Nephron progenitor cell (in vitro differentiated cells): Measurements from ENCODE around the gene SLC25A51.

Source experiments
- DNase-seq: peaks from one replicate; pipeline ENCODE4 v3.0.0; 2021
- H3K27ac Mint-ChIP-seq: 2 replicates; pipeline ENCODE4 v1.8.0; 2021; ENCODE audit warnings: mild to moderate bottlenecking, moderate library complexity, mixed read lengths
- H3K27me3 Mint-ChIP-seq: 2 replicates; pipeline ENCODE4 v1.8.0; 2021; ENCODE audit warnings: mild to moderate bottlenecking, low read depth, mixed read lengths; ENCODE audit not compliant: poor library complexity
- H3K36me3 Mint-ChIP-seq: 2 replicates; pipeline ENCODE4 v1.8.0; 2021; ENCODE audit warnings: low read depth, mixed read lengths
- H3K4me1 Mint-ChIP-seq: 2 replicates; pipeline ENCODE4 v1.8.0; 2021; ENCODE audit warnings: mixed read lengths
- H3K4me3 Mint-ChIP-seq: 2 replicates; pipeline ENCODE4 v1.8.0; 2021; ENCODE audit warnings: mild to moderate bottlenecking, moderate library complexity, mixed read lengths
- H3K9me3 Mint-ChIP-seq: 2 replicates; pipeline ENCODE4 v1.8.0; 2021; ENCODE audit warnings: mild to moderate bottlenecking, moderate library complexity, mixed read lengths
- TF ChIP-seq, protein P1 (sequence below): fragments of 200-600 bp; sonication (generic); IDR thresholded peaks from 2 replicates; pipeline ENCODE4 v1.5.0; 2021; ENCODE audit warnings: antibody characterized with exemption

SLC25A51 gene

GRCh38 chr9:37859043-37859442, 44.9 kb downstream of the SLC25A51 start:
- Mint-ChIP-seq H3K4me3 (no peak overlapping the region), H3K36me3 (peaks cover 40% of the 10 kb centered on the region), H3K4me1 (no peaks in the 10 kb centered on the region), H3K9me3 (no peaks in the 10 kb centered on the region), H3K27me3 (no peaks in the 10 kb centered on the region), H3K27ac (no peak overlapping the region)
- TF ChIP-seq, protein P1, sequence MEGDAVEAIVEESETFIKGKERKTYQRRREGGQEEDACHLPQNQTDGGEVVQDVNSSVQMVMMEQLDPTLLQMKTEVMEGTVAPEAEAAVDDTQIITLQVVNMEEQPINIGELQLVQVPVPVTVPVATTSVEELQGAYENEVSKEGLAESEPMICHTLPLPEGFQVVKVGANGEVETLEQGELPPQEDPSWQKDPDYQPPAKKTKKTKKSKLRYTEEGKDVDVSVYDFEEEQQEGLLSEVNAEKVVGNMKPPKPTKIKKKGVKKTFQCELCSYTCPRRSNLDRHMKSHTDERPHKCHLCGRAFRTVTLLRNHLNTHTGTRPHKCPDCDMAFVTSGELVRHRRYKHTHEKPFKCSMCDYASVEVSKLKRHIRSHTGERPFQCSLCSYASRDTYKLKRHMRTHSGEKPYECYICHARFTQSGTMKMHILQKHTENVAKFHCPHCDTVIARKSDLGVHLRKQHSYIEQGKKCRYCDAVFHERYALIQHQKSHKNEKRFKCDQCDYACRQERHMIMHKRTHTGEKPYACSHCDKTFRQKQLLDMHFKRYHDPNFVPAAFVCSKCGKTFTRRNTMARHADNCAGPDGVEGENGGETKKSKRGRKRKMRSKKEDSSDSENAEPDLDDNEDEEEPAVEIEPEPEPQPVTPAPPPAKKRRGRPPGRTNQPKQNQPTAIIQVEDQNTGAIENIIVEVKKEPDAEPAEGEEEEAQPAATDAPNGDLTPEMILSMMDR, result no peak
- DNase-seq, result no peak

DNA sequence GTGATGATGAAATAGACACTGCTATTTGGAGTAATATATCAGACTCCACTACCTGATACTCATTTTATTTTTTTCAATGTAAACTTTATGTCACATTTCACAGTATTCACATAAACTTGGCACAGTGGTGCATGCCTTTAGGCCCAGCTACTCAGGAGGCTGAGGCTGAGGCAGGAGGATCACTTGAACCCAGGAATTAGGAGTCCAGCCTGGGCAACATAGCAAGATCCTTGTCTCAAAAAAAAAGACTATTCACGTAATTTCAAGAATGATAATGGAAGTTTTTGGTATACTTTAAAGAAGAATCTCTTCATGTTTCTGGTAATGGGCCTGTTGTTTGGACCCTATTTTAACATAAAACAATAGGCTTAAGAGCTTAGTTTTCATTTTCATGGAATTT, 47.4 kb downstream of the SLC25A51 start:
- peaks cover 47% of the 10 kb centered on the region for H3K36me3 Mint-ChIP-seq
- no peak for DNase-seq
- no peak overlapping the region for H3K4me3 Mint-ChIP-seq
- H3K27me3 Mint-ChIP-seq, result no peaks in the 10 kb centered on the region
- H3K27ac Mint-ChIP-seq, result no peak overlapping the region
- TF ChIP-seq, protein P1, result no peak
- no peaks in the 10 kb centered on the region for H3K9me3 Mint-ChIP-seq
- no peaks in the 10 kb centered on the region for H3K4me1 Mint-ChIP-seq

GRCh38 chr9:37852222-37852621, 51.7 kb downstream of the SLC25A51 start:
- TF ChIP-seq, protein P1, result no peak
- no peaks in the 10 kb centered on the region for H3K4me1 Mint-ChIP-seq
- no peak overlapping the region for H3K4me3 Mint-ChIP-seq
- H3K9me3 Mint-ChIP-seq, result no peaks in the 10 kb centered on the region
- no peaks in the 10 kb centered on the region for H3K27me3 Mint-ChIP-seq
- no peak overlapping the region for H3K27ac Mint-ChIP-seq
- H3K36me3 Mint-ChIP-seq, result peaks cover 64% of the 10 kb centered on the region
- no peak for DNase-seq

DNA sequence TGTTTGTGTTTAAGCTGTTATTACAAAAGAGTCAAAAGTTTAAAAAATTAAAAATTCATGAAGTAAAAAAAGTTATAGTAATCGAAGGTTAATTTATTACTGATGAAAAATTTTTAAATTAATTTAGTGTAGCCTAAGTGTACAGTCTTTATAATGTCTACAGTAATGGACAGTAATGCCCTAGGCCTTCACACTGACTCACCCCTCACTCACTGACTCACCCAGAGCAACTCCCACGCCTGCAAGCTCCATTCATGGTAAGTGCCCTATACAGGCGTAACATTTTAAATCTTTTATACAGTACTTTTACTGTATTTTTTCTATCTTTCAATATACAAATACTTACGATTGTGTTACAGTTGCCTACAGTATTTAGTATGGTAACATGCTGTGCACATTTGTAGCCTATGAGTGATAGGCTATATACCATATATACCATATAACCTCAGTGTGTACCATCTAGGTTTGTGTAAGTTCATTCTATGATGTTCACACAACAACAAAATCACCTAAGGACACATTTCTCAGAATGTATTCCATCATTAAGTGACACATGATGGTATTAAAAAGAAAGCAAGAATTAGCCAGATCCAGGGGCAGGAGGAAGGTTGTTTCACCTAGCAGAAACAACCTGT, 63.2 kb downstream of the SLC25A51 start:
- H3K27me3 Mint-ChIP-seq, result no peaks in the 10 kb centered on the region
- DNase-seq, result no peak
- H3K4me3 Mint-ChIP-seq, result no peak overlapping the region
- no peak overlapping the region for H3K27ac Mint-ChIP-seq
- H3K36me3 Mint-ChIP-seq, result peaks cover 18% of the 10 kb centered on the region
- H3K9me3 Mint-ChIP-seq, result no peaks in the 10 kb centered on the region
- no peaks in the 10 kb centered on the region for H3K4me1 Mint-ChIP-seq
- TF ChIP-seq, protein P1, result no peak

GRCh38 chr9:37839496-37840461, 64.1 kb downstream of the SLC25A51 start:
- no peaks in the 10 kb centered on the region for H3K9me3 Mint-ChIP-seq
- no peak overlapping the region for H3K4me3 Mint-ChIP-seq
- H3K27ac Mint-ChIP-seq, result peak overlapping the region; percentile 79
- no peaks in the 10 kb centered on the region for H3K27me3 Mint-ChIP-seq
- H3K4me1 Mint-ChIP-seq, result no peaks in the 10 kb centered on the region
- TF ChIP-seq, protein P1, result no peak
- H3K36me3 Mint-ChIP-seq, result peaks cover 10% of the 10 kb centered on the region
- no peak for DNase-seq
